RWPE2 (cell line): ENCODE results near the gene KRTAP22-1.

Experiments
- ATAC-seq: fragments of 200-7000 bp; cut with Tn5 transposase; 3 replicates; pipeline ENCODE4 v1.9.1; 2021; ENCODE audit warnings: low read depth
- DNase-seq: peaks from one replicate; pipeline ENCODE4 v3.0.0-alpha.2; 2020; ENCODE audit warnings: low spot score
- H3K27ac ChIP-seq: fragments of 450-650 bp; 2 replicates; pipeline ENCODE4 v1.5.1; 2017; ENCODE audit warnings: mild to moderate bottlenecking; ENCODE audit not compliant: poor library complexity, severe bottlenecking
- H3K27me3 ChIP-seq: fragments of 250-450 bp; sonication (Bioruptor Pico); 2 replicates; pipeline ENCODE4 v1.5.1; 2021; ENCODE audit warnings: mild to moderate bottlenecking, moderate library complexity; ENCODE audit not compliant: insufficient read depth, poor library complexity, severe bottlenecking
- H3K36me3 ChIP-seq: fragments of 250-450 bp; sonication (Bioruptor Pico); 2 replicates; pipeline ENCODE4 v1.5.1; 2020; ENCODE audit warnings: low read depth, mild to moderate bottlenecking, moderate library complexity
- H3K4me1 ChIP-seq: fragments of 250-450 bp; sonication (Bioruptor Pico); 2 replicates; pipeline ENCODE4 v1.5.1; 2021; ENCODE audit warnings: mild to moderate bottlenecking, moderate library complexity; ENCODE audit not compliant: insufficient read depth, poor library complexity, severe bottlenecking
- H3K4me3 ChIP-seq: fragments of 250-450 bp; sonication (Bioruptor Pico); 2 replicates; pipeline ENCODE4 v1.5.1; 2021; ENCODE audit warnings: mild to moderate bottlenecking, moderate library complexity; ENCODE audit not compliant: severe bottlenecking
- H3K9me3 ChIP-seq: fragments of 250-450 bp; sonication (Bioruptor Pico); 2 replicates; pipeline ENCODE4 v1.5.1; 2021; ENCODE audit warnings: mild to moderate bottlenecking, moderate library complexity; ENCODE audit not compliant: severe bottlenecking
- CTCF ChIP-seq: fragments of 450-650 bp; IDR thresholded peaks from one replicate; pipeline ENCODE4 v1.5.1; 2017; ENCODE audit warnings: mild to moderate bottlenecking, moderate library complexity; ENCODE audit not compliant: poor library complexity, severe bottlenecking

The KRTAP22-1 gene

GRCh38 chr21:30605968-30606367, 5.1 kb downstream of the KRTAP22-1 start:
- TF ChIP-seq CTCF, result no peak
- no peak for DNase-seq
- no peaks in the 10 kb centered on the region for H3K36me3 ChIP-seq
- H3K27me3 ChIP-seq, result no peaks in the 10 kb centered on the region
- no peak overlapping the region for H3K27ac ChIP-seq
- H3K4me3 ChIP-seq, result no peak overlapping the region
- no peaks in the 10 kb centered on the region for H3K9me3 ChIP-seq
- no peak for ATAC-seq
- no peaks in the 10 kb centered on the region for H3K4me1 ChIP-seq

GRCh38 chr21:30612132-30612531, 11.2 kb downstream of the KRTAP22-1 start:
- H3K9me3 ChIP-seq, result no peaks in the 10 kb centered on the region
- H3K27ac ChIP-seq, result no peak overlapping the region
- ATAC-seq (no peak), DNase-seq (no peak)
- no peak overlapping the region for H3K4me3 ChIP-seq
- no peaks in the 10 kb centered on the region for H3K4me1 ChIP-seq
- H3K36me3 ChIP-seq, result no peaks in the 10 kb centered on the region
- no peak for TF ChIP-seq CTCF
- no peaks in the 10 kb centered on the region for H3K27me3 ChIP-seq

- no peaks in the 10 kb centered on the region for H3K4me1 ChIP-seq
- TF ChIP-seq CTCF, result no peak
- no peaks in the 10 kb centered on the region for H3K36me3 ChIP-seq
- H3K27me3 ChIP-seq, result no peaks in the 10 kb centered on the region
- no peaks in the 10 kb centered on the region for H3K9me3 ChIP-seq
- no peak for DNase-seq
- no peak for ATAC-seq
- no peak within 1 kb of the TSS for H3K4me3 ChIP-seq
- no peak within 1 kb of the TSS for H3K27ac ChIP-seq
Observed at GRCh38 chr21:30613836-30614235, 12.9 kb downstream of the KRTAP22-1 start, which contains the start of gene KRTAP6-1. Gene KRTAP6-1, minus strand, starts transcription at chr21:30613930. Its CDS starts 26 bp downstream, at chr21:30613904.

- H3K27me3 ChIP-seq, result no peaks in the 10 kb centered on the region
- H3K36me3 ChIP-seq, result no peaks in the 10 kb centered on the region
- no peak overlapping the region for H3K27ac ChIP-seq
- DNase-seq (no peak), ATAC-seq (no peak)
- no peak for TF ChIP-seq CTCF
- H3K4me3 ChIP-seq, result no peak overlapping the region
- peaks cover 6% of the 10 kb centered on the region for H3K4me1 ChIP-seq
- H3K9me3 ChIP-seq, result no peaks in the 10 kb centered on the region
Observed at GRCh38 chr21:30615199-30615598, 14.3 kb downstream of the KRTAP22-1 start.

- H3K36me3 ChIP-seq, result no peaks in the 10 kb centered on the region
- no peaks in the 10 kb centered on the region for H3K27me3 ChIP-seq
- H3K27ac ChIP-seq, result no peak within 1 kb of the TSS
- no peak for TF ChIP-seq CTCF
- no peak for ATAC-seq
- no peak for DNase-seq
- H3K9me3 ChIP-seq, result no peaks in the 10 kb centered on the region
- H3K4me3 ChIP-seq, result no peak within 1 kb of the TSS
- peaks cover 10% of the 10 kb centered on the region for H3K4me1 ChIP-seq
Observed at GRCh38 chr21:30616125-30616524, 15.2 kb downstream of the KRTAP22-1 start, which contains the start of gene KRTAP20-1. Gene KRTAP20-1, plus strand, starts transcription at chr21:30616425. Its CDS starts 30 bp downstream, at chr21:30616455.
